ENCODE results near the gene TRPC4AP. TPM values are rescaled to one million over a fixed set of nuclear protein-coding genes. Genes with fewer than 3 reads are reported as not detected.

The TRPC4AP gene
- total RNA-seq, 2 donors from 2014 or later: 52.8 to 63.2 TPM

GRCh38 chr20:34970846-34971560 is 121.6 kb downstream of the TRPC4AP start:
- Histone ChIP-seq H3K27me3 (no peaks in the 10 kb centered on the region), H3K36me3 (no peaks in the 10 kb centered on the region), H3K9me3 (no peaks in the 10 kb centered on the region), H3K4me3 (no peak overlapping the region), H3K27ac (no peak overlapping the region), H3K4me1 (no peaks in the 10 kb centered on the region), H3K9ac (ENCODE audit: low read depth in 2 of 2, low read length in 2 of 2) (no peak overlapping the region)
- DNase-seq: no peak
- intact Hi-C loops (cut with DNase I): no loop called here
- TF ChIP-seq CTCF (IDR thresholded peaks at IDR 0.05): no peak

- Histone ChIP-seq H3K36me3 (no peaks in the 10 kb centered on the region), H3K4me1 (no peaks in the 10 kb centered on the region), H3K9ac (ENCODE audit: low read depth in 2 of 2, low read length in 2 of 2) (no peak overlapping the region), H3K27me3 (no peaks in the 10 kb centered on the region), H3K27ac (no peak overlapping the region), H3K4me3 (no peak overlapping the region), H3K9me3 (no peaks in the 10 kb centered on the region)
- intact Hi-C loops (cut with DNase I): no loop called here
- no peak for DNase-seq
- no peak for TF ChIP-seq CTCF (IDR thresholded peaks at IDR 0.05)
Observed at GRCh38 chr20:34970193-34970840, 122.3 kb downstream of the TRPC4AP start.

DNA sequence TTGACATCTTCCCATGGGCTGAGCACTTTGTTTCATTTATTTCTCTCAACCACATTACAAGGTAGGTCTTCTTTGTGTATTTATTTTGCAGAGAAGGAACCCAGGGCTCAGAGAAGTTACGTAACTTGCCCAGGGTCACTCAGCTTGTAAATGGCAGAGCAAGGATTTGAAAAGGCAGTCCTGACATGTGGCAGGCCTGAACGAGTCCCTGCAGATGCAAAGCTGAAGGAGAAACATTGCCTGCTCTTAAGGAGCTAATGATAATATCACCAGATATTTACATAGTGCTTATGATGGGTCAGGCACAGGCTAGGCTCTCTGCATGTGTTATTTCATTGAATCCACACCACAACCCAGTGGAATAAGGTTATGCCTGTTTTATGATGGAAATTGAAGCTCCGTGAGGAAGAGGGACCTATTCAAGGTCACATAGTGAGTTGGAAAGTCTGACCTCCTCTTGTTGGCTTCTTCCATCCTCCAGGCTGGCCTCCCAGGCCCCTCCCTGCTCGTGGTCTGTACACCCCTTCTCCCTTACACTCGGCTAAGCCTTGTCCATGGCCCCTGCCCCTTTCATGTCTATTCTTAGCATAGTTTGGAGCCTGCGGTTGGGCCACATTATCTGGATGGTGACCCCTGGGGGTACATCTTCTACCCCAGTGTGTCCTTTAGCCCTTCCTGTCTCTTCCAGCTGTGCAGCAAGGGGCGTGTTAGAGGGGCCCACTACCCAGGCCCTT is 124.4 kb downstream of the TRPC4AP start:
- no peaks in the 10 kb centered on the region for H3K36me3 ChIP-seq
- no peaks in the 10 kb centered on the region for H3K9me3 ChIP-seq
- no peak for DNase-seq

GRCh38 chr20:34967421-34967820 is 125.2 kb downstream of the TRPC4AP start:
- TF ChIP-seq CTCF (IDR thresholded peaks at IDR 0.05): no peak
- no peaks in the 10 kb centered on the region for H3K9me3 ChIP-seq
- H3K4me3 ChIP-seq: no peak overlapping the region
- H3K4me1 ChIP-seq: no peaks in the 10 kb centered on the region
- no peak overlapping the region for H3K27ac ChIP-seq
- no peaks in the 10 kb centered on the region for H3K36me3 ChIP-seq
- no peak overlapping the region for H3K9ac ChIP-seq (ENCODE audit: low read depth in 2 of 2, low read length in 2 of 2)
- intact Hi-C loops (cut with DNase I): no loop called here
- H3K27me3 ChIP-seq: no peaks in the 10 kb centered on the region
- DNase-seq: no peak

More for the DNA sequence above, 124.4 kb downstream of the TRPC4AP start:
- Histone ChIP-seq H3K27me3 (no peaks in the 10 kb centered on the region), H3K9ac (ENCODE audit: low read depth in 2 of 2, low read length in 2 of 2) (no peak overlapping the region), H3K27ac (no peak overlapping the region), H3K4me3 (no peak overlapping the region), H3K4me1 (no peaks in the 10 kb centered on the region)
- intact Hi-C loops (cut with DNase I): no loop called here
- no peak for TF ChIP-seq CTCF (IDR thresholded peaks at IDR 0.05)

- Histone ChIP-seq H3K4me1 (no peaks in the 10 kb centered on the region), H3K9me3 (no peaks in the 10 kb centered on the region), H3K9ac (ENCODE audit: low read depth in 2 of 2, low read length in 2 of 2) (no peak overlapping the region), H3K27me3 (no peaks in the 10 kb centered on the region), H3K27ac (no peak overlapping the region), H3K36me3 (no peaks in the 10 kb centered on the region), H3K4me3 (no peak overlapping the region)
- no peak for TF ChIP-seq CTCF (IDR thresholded peaks at IDR 0.05)
- intact Hi-C loops (cut with DNase I): no loop called here
- DNase-seq: no peak
Observed at GRCh38 chr20:34965051-34965450, 127.6 kb downstream of the TRPC4AP start.

All from colonic mucosa (tissue), 4 donors.